ENCODE results near the gene PIK3CB.

GRCh38 chr3:138833899-138834595 is 681 bp downstream of the PIK3CB start:
- TF ChIP-seq YY1 (IDR thresholded peaks at IDR 0.05; ENCODE audit: low read depth, low read length) (no peak), CTCF (IDR thresholded peaks at IDR 0.05; ENCODE audit: control extremely low read depth in 1 of 3, insufficient read depth in 1 of 3, low read depth in 1 of 3, low read length in 3 of 3) (peak in 2 of 3 experiments; percentile 51 to 72; a peak in 3 of 4 replicates), SIRT6 (IDR thresholded peaks at IDR 0.05; ENCODE audit: low read length) (no peak), JUND (IDR thresholded peaks at IDR 0.05; ENCODE audit: low read length) (no peak), POLR2A (IDR thresholded peaks at IDR 0.05; ENCODE audit: control extremely low read depth in 1 of 2, low read depth in 2 of 2, low read length in 2 of 2) (no peak), HDAC6 (IDR thresholded peaks at IDR 0.05; ENCODE audit: low read depth, low read length) (no peak), CBX5 (IDR thresholded peaks at IDR 0.05; ENCODE audit: low read depth, low read length) (no peak)
- TF ChIP-seq, protein P1, sequence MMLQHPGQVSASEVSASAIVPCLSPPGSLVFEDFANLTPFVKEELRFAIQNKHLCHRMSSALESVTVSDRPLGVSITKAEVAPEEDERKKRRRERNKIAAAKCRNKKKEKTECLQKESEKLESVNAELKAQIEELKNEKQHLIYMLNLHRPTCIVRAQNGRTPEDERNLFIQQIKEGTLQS (IDR thresholded peaks at IDR 0.05; ENCODE audit: insufficient read depth, low read depth, low read length): no peak
